K562 (cell line): ENCODE results near the gene DHCR24. TPM values are rescaled to one million over a fixed set of nuclear protein-coding genes. Genes with fewer than 3 reads are reported as not detected.

ENCODE experiments used
- ATAC-seq: fragments of 200-7000 bp; cut with Tn5 transposase; 3 replicates; pipeline ENCODE4 v1.9.1; 2020; ENCODE audit warnings: moderate library complexity
- BruUV-seq: library from RNA; stranded (reverse); fragments of 400-500 nt; replicated peaks from 2 replicates; lab custom pipeline; 2021; lab: Mats Ljungman, UMichigan
- CTCF ChIA-PET: fragments of 300-600 bp; formaldehyde crosslinking; extraction: SDS; loops from one replicate; lab custom pipeline; 2021; ENCODE audit warnings: low intra/inter-chr PET ratio; lab: Yijun Ruan, JAX
- POLR2A ChIA-PET: fragments of 300-600, 350-650 bp; sonication (Branson Sonifier 250); formaldehyde crosslinking; extraction: SDS; loops from one replicate; lab custom pipeline; 2021; ENCODE audit warnings: antibody characterized with exemption, inconsistent platforms; lab: Yijun Ruan, JAX
- DNase-seq, 4 experiments: peaks; one replicate each; pipeline versions ENCODE4 v3.0.0 to v3.0.0-alpha.2; 2011 to 2018; ENCODE audit warnings: low spot score in 3 of 4, mixed read lengths in 3 of 4; ENCODE audit errors: extremely low read depth in 1 of 4
- FAIRE-seq: peaks from 2 replicates; lab custom pipeline; 2011; peaks lifted over from hg19 to GRCh38; lab: Jason Lieb, UNC
- H2AFZ ChIP-seq: 2 replicates; pipeline ENCODE4 v1.6.0; 2011; ENCODE audit warnings: low read depth, low read length, control low read depth, inconsistent platforms
- H3K27ac ChIP-seq: fragments of 200-600 bp; 3 replicates; pipeline ENCODE4 v1.8.0; 2011; ENCODE audit warnings: low read depth, mild to moderate bottlenecking, control low read depth, inconsistent platforms, low read length, moderate library complexity, mixed read lengths; ENCODE audit errors: extremely low read depth
- H3K27me3 ChIP-seq, 2 experiments: fragments of 300-600 bp in 1 of 2; 2 replicates in 1 of 2; 3 replicates in 1 of 2; pipeline versions ENCODE4 v1.6.0 to v1.8.0; 2011; ENCODE audit warnings: inconsistent platforms in 2 of 2, low read length in 2 of 2, mild to moderate bottlenecking in 1 of 2, mixed read lengths in 1 of 2, moderate library complexity in 1 of 2; ENCODE audit not compliant: control insufficient read depth in 2 of 2, insufficient read depth in 2 of 2
- H3K36me3 ChIP-seq: fragments of 300-600 bp; 3 replicates; pipeline ENCODE4 v1.8.0; 2011; ENCODE audit warnings: mild to moderate bottlenecking, low read length, inconsistent platforms; ENCODE audit not compliant: control insufficient read depth, insufficient read depth
- H3K4me1 ChIP-seq, 2 experiments: fragments of 200-600 bp in 1 of 2; replicated peaks in 1 of 2; 2 replicates in 1 of 2; 3 replicates in 1 of 2; pipeline versions ENCODE4 v1.5.1 to v1.8.0; 2011; ENCODE audit warnings: inconsistent platforms in 2 of 2, low read length in 2 of 2, mild to moderate bottlenecking in 1 of 2, mixed read lengths in 1 of 2, moderate library complexity in 1 of 2; ENCODE audit not compliant: control insufficient read depth in 2 of 2, insufficient read depth in 2 of 2
- H3K4me2 ChIP-seq: 2 replicates; pipeline ENCODE4 v1.6.1; 2011; ENCODE audit warnings: low read length, control low read depth, inconsistent platforms, mixed read lengths; ENCODE audit not compliant: insufficient read depth
- H3K4me3 ChIP-seq: fragments of 200-600 bp; sonication (generic), shearing (Covaris generic); 2 replicates; pipeline ENCODE4 v1.5.1; 2016; ENCODE audit warnings: control low read depth, inconsistent platforms
- H3K79me2 ChIP-seq: fragments of 200-600 bp; 3 replicates; pipeline ENCODE4 v1.8.0; 2011; ENCODE audit warnings: low read length, inconsistent platforms; ENCODE audit not compliant: control insufficient read depth, insufficient read depth
- H3K9ac ChIP-seq, 2 experiments: 2 replicates each; pipeline versions ENCODE4 v1.6.0 to v1.6.1; 2011; ENCODE audit warnings: low read depth in 2 of 2, low read length in 2 of 2, control low read depth in 1 of 2, inconsistent platforms in 1 of 2, mild to moderate bottlenecking in 1 of 2, mixed read lengths in 1 of 2; ENCODE audit not compliant: insufficient read depth in 1 of 2
- H3K9me1 ChIP-seq: one replicate; pipeline ENCODE4 v1.6.0; 2011; ENCODE audit warnings: inconsistent platforms, mild to moderate bottlenecking, low read length, moderate library complexity; ENCODE audit not compliant: control insufficient read depth, insufficient read depth
- H3K9me3 ChIP-seq: replicated peaks from 2 replicates; pipeline ENCODE4 v1.5.1; 2011; ENCODE audit warnings: low read depth, low read length, inconsistent platforms; ENCODE audit not compliant: control insufficient read depth, insufficient read depth
- H4K20me1 ChIP-seq: replicated peaks from 2 replicates; pipeline ENCODE4 v1.6.1; 2011; ENCODE audit warnings: low read length, inconsistent platforms, mixed read lengths; ENCODE audit not compliant: control insufficient read depth, insufficient read depth
- E2F3 ChIP-seq: fragments of 250-450 bp; sonication (Bioruptor Pico); IDR thresholded peaks from 2 replicates; pipeline ENCODE4 v1.4.0; 2020; ENCODE audit warnings: mild to moderate bottlenecking
- GABPA ChIP-seq: fragments of 200-800 bp; sonication (Bioruptor generic); conservative IDR thresholded peaks from 2 replicates; pipeline ENCODE4 v1.6.1; 2016; ENCODE audit warnings: low read depth, missing genetic modification characterization, missing compliant biosample characterization
- IFI16 ChIP-seq: fragments of 250-450 bp; sonication (Bioruptor Pico); IDR thresholded peaks from 2 replicates; pipeline ENCODE4 v2.1.2; 2022; ENCODE audit warnings: mild to moderate bottlenecking, inconsistent platforms
- JUN ChIP-seq, 2 experiments: sonication (generic) in 1 of 2; formaldehyde crosslinking in 1 of 2; IDR thresholded peaks; 2 replicates each; pipeline versions ENCODE4 v1.6.1 to v1.8.0; 2012 to 2022; ENCODE audit warnings: borderline replicate concordance in 2 of 2, mild to moderate bottlenecking in 2 of 2, improper control_type of control experiment in 1 of 2, low read depth in 1 of 2, low read length in 1 of 2, missing genetic modification reagents in 1 of 2
- KLF1 ChIP-seq: fragments of 450-650 bp; IDR thresholded peaks from 2 replicates; pipeline ENCODE4 v1.6.1; 2016; ENCODE audit warnings: missing genetic modification characterization, missing compliant biosample characterization
- NR1H2 ChIP-seq: sonication (generic); formaldehyde crosslinking; IDR thresholded peaks from 2 replicates; pipeline ENCODE4 v1.4.0; 2020; ENCODE audit warnings: mild to moderate bottlenecking, missing genetic modification reagents
- NRF1 ChIP-seq, 2 experiments: fragments of 450-650 bp; IDR thresholded peaks in 1 of 2; conservative IDR thresholded peaks in 1 of 2; 2 replicates each; pipeline ENCODE4 v1.6.1; 2014; ENCODE audit warnings: mild to moderate bottlenecking in 2 of 2
- PCBP1 ChIP-seq: fragments of 200-400 bp; formaldehyde crosslinking; IDR thresholded peaks from 2 replicates; pipeline ENCODE4 v1.6.1; 2018; ENCODE audit warnings: mild to moderate bottlenecking, low read depth, low read length; ENCODE audit not compliant: poor library complexity, severe bottlenecking
- SIX5 ChIP-seq, 2 experiments: IDR thresholded peaks; 2 replicates each; pipeline ENCODE4 v1.6.1; 2011; ENCODE audit warnings: low read length in 2 of 2, borderline replicate concordance in 1 of 2, low read depth in 1 of 2, mild to moderate bottlenecking in 1 of 2, moderate library complexity in 1 of 2; ENCODE audit not compliant: insufficient read depth in 1 of 2
- TFAM ChIP-seq: fragments of 250-450 bp; sonication (Bioruptor Pico); conservative IDR thresholded peaks from 2 replicates; pipeline ENCODE4 v1.5.0; 2021; ENCODE audit warnings: mild to moderate bottlenecking, moderate library complexity
- TRIM24 ChIP-seq, 2 experiments: fragments of 450-650 bp; IDR thresholded peaks; 2 replicates each; pipeline ENCODE4 v1.6.1; 2016
- ZKSCAN8 ChIP-seq: fragments of 200-800 bp; sonication (Bioruptor generic); IDR thresholded peaks from 2 replicates; pipeline ENCODE4 v1.6.1; 2016; ENCODE audit warnings: missing genetic modification characterization, missing compliant biosample characterization
- ZNF146 ChIP-seq: IDR thresholded peaks from one replicate; pipeline ENCODE4 v1.6.1; 2018; ENCODE audit warnings: missing compliant biosample characterization; ENCODE audit not compliant: unreplicated experiment
- WGBS: fragments of 100-300 bp; shearing (Covaris generic); methylation state at CpG from one replicate; pipeline ENCODE4 v1.1.6; 2016; ENCODE audit warnings: low coverage, mixed read lengths; ENCODE audit not compliant: insufficient coverage; ENCODE audit errors: missing lambda C conversion rate; 5-methylcytosine and 5-hydroxymethylcytosine counted together
- in situ Hi-C: fragments of 300-500 bp; cut with MboI; formaldehyde crosslinking; loops from 4 replicates; pipeline ENCODE4 v1.15.0; 2018; ENCODE audit warnings: inconsistent platforms, mixed read lengths
- intact Hi-C: fragments of 100-400 bp; cut with micrococcal nuclease; formaldehyde crosslinking; loops from 2 replicates; pipeline ENCODE4 v1.14.2; 2022
- polyA plus RNA-seq, 8 experiments: library from polyadenylated mRNA; depleted of rRNA in 4 of 8; stranded (reverse) in 5 of 8; unstranded in 3 of 8; fragments of >200 nt; fragmentation: Nextera tagmentation in 2 of 8; fragmentation: Illumina TruSeq in 1 of 8; extraction: Ambion mirVana in 2 of 8; extraction: Trizol in 1 of 8; gene quantifications; 2 replicates each; pipeline versions ENCODE4 v1.2.1 to v1.2.3, GENCODE V29; 2011 to 2014; ENCODE audit warnings: inconsistent platforms in 1 of 8, missing spikeins in 1 of 8
- total RNA-seq, 7 experiments: library from RNA; depleted of rRNA in 6 of 7; stranded (reverse); fragments of >200 nt in 6 of 7; fragmentation: Illumina TruSeq in 2 of 7; extraction: Trizol in 2 of 7; gene quantifications; 2 replicates each; pipeline versions ENCODE4 v1.2.1 to v1.2.3, GENCODE V29; 2011 to 2021; ENCODE audit warnings: low replicate concordance in 1 of 7
- TF ChIP-seq, protein P1 (sequence below): sonication (generic); formaldehyde crosslinking; IDR thresholded peaks from 2 replicates; pipeline ENCODE4 v1.8.1; 2023; ENCODE audit warnings: mild to moderate bottlenecking, missing genetic modification reagents

The DHCR24 gene
- total and polyA plus RNA-seq, 9 of the 15 experiments (the other 6 are each of a cell fraction or from before 2014, with no cell fraction given) = 23.4 to 161 (median 79.9) TPM

DNA sequence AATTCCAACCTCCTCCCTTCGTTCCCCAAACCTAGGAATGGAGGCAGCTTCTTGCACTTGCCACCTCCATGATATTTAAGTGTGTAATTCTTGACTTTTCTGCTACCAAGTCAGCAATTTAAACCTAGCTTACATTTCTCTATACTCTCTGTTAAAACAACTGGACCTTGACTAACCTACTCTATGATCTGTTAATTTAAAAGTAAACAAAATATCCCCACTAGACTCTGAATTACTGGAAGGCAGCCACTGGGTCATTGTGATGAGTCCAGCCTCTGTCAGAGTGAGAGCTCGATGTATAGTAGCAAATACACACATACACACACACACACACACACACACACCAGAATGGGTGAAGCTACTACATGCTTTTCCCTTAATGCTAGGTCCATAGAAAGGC lies 40.0 kb upstream of the DHCR24 start (continued):
- TF ChIP-seq, protein P1, sequence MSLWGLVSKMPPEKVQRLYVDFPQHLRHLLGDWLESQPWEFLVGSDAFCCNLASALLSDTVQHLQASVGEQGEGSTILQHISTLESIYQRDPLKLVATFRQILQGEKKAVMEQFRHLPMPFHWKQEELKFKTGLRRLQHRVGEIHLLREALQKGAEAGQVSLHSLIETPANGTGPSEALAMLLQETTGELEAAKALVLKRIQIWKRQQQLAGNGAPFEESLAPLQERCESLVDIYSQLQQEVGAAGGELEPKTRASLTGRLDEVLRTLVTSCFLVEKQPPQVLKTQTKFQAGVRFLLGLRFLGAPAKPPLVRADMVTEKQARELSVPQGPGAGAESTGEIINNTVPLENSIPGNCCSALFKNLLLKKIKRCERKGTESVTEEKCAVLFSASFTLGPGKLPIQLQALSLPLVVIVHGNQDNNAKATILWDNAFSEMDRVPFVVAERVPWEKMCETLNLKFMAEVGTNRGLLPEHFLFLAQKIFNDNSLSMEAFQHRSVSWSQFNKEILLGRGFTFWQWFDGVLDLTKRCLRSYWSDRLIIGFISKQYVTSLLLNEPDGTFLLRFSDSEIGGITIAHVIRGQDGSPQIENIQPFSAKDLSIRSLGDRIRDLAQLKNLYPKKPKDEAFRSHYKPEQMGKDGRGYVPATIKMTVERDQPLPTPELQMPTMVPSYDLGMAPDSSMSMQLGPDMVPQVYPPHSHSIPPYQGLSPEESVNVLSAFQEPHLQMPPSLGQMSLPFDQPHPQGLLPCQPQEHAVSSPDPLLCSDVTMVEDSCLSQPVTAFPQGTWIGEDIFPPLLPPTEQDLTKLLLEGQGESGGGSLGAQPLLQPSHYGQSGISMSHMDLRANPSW = no peak
- no peak for TF ChIP-seq JUN (IDR thresholded peaks at IDR 0.05; ENCODE audit: borderline replicate concordance, low read depth, low read length)
- no peak for TF ChIP-seq JUN (CRISPR knock-in tag; IDR thresholded peaks at IDR 0.05; ENCODE audit: borderline replicate concordance)

DNA sequence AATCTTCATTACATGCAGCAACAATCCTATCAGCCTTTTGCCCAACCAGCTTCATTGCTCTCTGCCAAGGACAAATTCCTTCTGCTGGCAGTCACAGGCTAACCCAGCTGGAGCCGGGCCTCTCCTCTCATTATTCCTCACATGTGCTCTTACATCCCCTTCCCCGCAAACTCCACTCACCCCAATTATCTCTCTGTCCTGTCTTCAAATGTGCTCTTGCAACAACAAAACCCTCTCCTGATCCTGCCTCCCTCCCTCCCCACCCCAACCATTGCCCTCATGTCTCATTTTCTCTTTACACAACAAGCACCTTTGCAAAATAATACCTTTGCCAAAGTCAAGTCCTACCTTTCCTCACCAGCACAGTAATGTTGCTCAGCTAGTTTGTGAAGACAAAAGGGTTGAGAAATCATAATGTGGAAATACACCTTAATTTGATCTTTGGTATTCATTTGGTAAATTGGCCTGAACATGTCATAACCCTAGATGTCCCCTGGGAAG lies 36.0 kb upstream of the DHCR24 start:
- no peaks in the 10 kb centered on the region for H4K20me1 ChIP-seq
- H3K4me3 ChIP-seq = no peak overlapping the region
- peaks cover 25 to 41% of the 10 kb centered on the region in 2 experiments for H3K27me3 ChIP-seq
- BruUV-seq = no TSS peak
- no peak overlapping the region for H3K4me2 ChIP-seq
- no peaks in the 10 kb centered on the region for H3K36me3 ChIP-seq
- no peak for DNase-seq
- no peak overlapping the region for H2AFZ ChIP-seq
- no peak for ATAC-seq
- H3K4me1 ChIP-seq = peaks cover 0 to 7% of the 10 kb centered on the region in 2 experiments; a peak in 3 of 5 replicates
- no peak overlapping the region for H3K9ac ChIP-seq
- no peak overlapping the region for H3K27ac ChIP-seq
- CTCF ChIA-PET = no interaction called here
- H3K9me3 ChIP-seq = no peaks in the 10 kb centered on the region
- POLR2A ChIA-PET = interaction anchor here (0.6 kb wide), 1 partner anchor 52 kb away, joined by 3 read pairs; no protein-coding TSS in a partner anchor
- H3K9me1 ChIP-seq = no peaks in the 10 kb centered on the region
- no peak for FAIRE-seq
- 0% methylated on average over 2 of the region's 2 CpGs for WGBS
- H3K79me2 ChIP-seq = no peaks in the 10 kb centered on the region
- intact Hi-C loops = loop anchor here (10.0 kb wide), 1 partner anchor 98 kb away; no protein-coding TSS in a partner anchor
- in situ Hi-C loops = no loop called here
- TF ChIP-seq PCBP1 = no peak
- no peak for TF ChIP-seq E2F3 (CRISPR knock-in tag)
- no peak for TF ChIP-seq NR1H2 (CRISPR knock-in tag)
- TF ChIP-seq SIX5 (IDR thresholded peaks at IDR 0.05; ENCODE audit: borderline replicate concordance in 1 of 2, insufficient read depth in 1 of 2, low read depth in 1 of 2, low read length in 2 of 2) = no peak
- TF ChIP-seq JUN (IDR thresholded peaks at IDR 0.05; ENCODE audit: borderline replicate concordance, low read depth, low read length) = no peak
- TF ChIP-seq JUN (CRISPR knock-in tag; IDR thresholded peaks at IDR 0.05; ENCODE audit: borderline replicate concordance) = no peak
- no peak for TF ChIP-seq IFI16 (CRISPR knock-in tag)
- TF ChIP-seq GABPA (tag) = no peak
- TF ChIP-seq ZNF146 (CRISPR knock-in tag) = no peak
- TF ChIP-seq ZKSCAN8 = no peak
- no peak for TF ChIP-seq TFAM (CRISPR knock-in tag)
- no peak for TF ChIP-seq KLF1 (tag)
- no peak for TF ChIP-seq NRF1 (conservative IDR thresholded peaks at IDR 0.05 in 1 of 2, IDR thresholded peaks at IDR 0.05 in 1 of 2)
- no peak for TF ChIP-seq TRIM24 (IDR thresholded peaks at IDR 0.05)
